RPMI7951 (cell line): Measurements from ENCODE around the gene F13A1. TPM values are rescaled to one million over a fixed set of nuclear protein-coding genes. Genes with fewer than 3 reads are reported as not detected.

Source experiments
- DNase-seq: peaks from one replicate; pipeline ENCODE4 v3.0.0-alpha.2; 2012; ENCODE audit warnings: low read depth
- total RNA-seq: library from RNA; depleted of rRNA; stranded (reverse); fragments of >200 nt; shearing (Covaris generic); gene quantifications from 2 replicates; pipeline ENCODE4 v1.2.3, GENCODE V29; 2014

F13A1 gene
- total RNA-seq, 1 experiment from 2014 or later, result not detected

GRCh38 chr6:6193221-6193745 lies 127.2 kb downstream of the F13A1 start:
- DNase-seq, result no peak

- no peak for DNase-seq
Observed at GRCh38 chr6:6191909-6192308, 128.6 kb downstream of the F13A1 start.

GRCh38 chr6:6191476-6191875 lies 129.0 kb downstream of the F13A1 start:
- no peak for DNase-seq

- DNase-seq, result no peak
Observed at GRCh38 chr6:6180684-6181083, 139.8 kb downstream of the F13A1 start.

GRCh38 chr6:6179858-6180623 lies 140.4 kb downstream of the F13A1 start:
- DNase-seq, result no peak

GRCh38 chr6:6178795-6179194 lies 141.7 kb downstream of the F13A1 start:
- DNase-seq, result no peak

- no peak for DNase-seq
Observed at GRCh38 chr6:6177754-6178153, 142.7 kb downstream of the F13A1 start.

- DNase-seq, result no peak
Observed at GRCh38 chr6:6176586-6177228, 143.8 kb downstream of the F13A1 start.

GRCh38 chr6:6176127-6176526 lies 144.3 kb downstream of the F13A1 start:
- DNase-seq, result no peak

GRCh38 chr6:6169141-6169540 lies 151.3 kb downstream of the F13A1 start:
- DNase-seq, result no peak

- DNase-seq, result no peak
Observed at GRCh38 chr6:6166064-6166463, 154.4 kb downstream of the F13A1 start.

- DNase-seq, result no peak
Observed at GRCh38 chr6:6164367-6164766, 156.1 kb downstream of the F13A1 start.

GRCh38 chr6:6154335-6154734 lies 166.1 kb downstream of the F13A1 start:
- no peak for DNase-seq

- no peak for DNase-seq
Observed at GRCh38 chr6:6152060-6152459, 168.4 kb downstream of the F13A1 start.

- no peak for DNase-seq
Observed at GRCh38 chr6:6148192-6148815, 172.2 kb downstream of the F13A1 start.

GRCh38 chr6:6131492-6132109 lies 188.9 kb downstream of the F13A1 start:
- peak; percentile 16 for DNase-seq

- DNase-seq, result no peak
Observed at GRCh38 chr6:6125495-6125894, 195.0 kb downstream of the F13A1 start.

- no peak for DNase-seq
Observed at GRCh38 chr6:6123803-6124202, 196.7 kb downstream of the F13A1 start.

- DNase-seq, result no peak
Observed at GRCh38 chr6:6121943-6122342, 198.5 kb downstream of the F13A1 start.

- DNase-seq, result no peak
Observed at GRCh38 chr6:6105472-6106036, 214.9 kb downstream of the F13A1 start.
